ENCODE results near the gene CCDC12.

The CCDC12 gene

GRCh38 chr3:46888705-46889104, 87.8 kb downstream of the CCDC12 start:
- no peak for DNase-seq

DNA sequence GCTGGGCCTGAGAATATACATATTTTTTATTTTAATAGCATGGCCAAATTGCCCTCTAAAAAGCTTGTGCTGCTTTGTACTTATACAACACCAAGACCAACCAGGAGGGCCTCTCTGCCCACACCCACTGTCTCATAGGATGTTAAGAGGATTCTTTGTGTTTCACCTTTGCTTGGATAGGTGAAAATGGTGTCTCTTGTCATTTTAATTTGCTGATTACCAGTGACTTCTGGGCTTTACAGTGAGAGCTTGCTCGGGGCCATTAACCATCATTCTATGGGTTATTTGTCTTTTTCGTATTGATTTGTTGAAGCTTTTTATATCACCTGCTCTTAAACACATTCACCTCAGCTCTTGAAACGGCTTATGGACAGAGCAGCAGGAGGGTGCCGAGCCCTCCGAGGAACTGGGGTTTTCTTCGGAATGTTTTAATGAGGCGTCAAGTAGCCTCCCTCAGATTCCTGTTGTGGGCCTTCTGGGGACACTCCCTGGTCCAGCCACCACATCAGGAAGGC, 88.5 kb downstream of the CCDC12 start:
- DNase-seq = no peak

GRCh38 chr3:46885612-46886011, 90.9 kb downstream of the CCDC12 start:
- DNase-seq = no peak

DNA sequence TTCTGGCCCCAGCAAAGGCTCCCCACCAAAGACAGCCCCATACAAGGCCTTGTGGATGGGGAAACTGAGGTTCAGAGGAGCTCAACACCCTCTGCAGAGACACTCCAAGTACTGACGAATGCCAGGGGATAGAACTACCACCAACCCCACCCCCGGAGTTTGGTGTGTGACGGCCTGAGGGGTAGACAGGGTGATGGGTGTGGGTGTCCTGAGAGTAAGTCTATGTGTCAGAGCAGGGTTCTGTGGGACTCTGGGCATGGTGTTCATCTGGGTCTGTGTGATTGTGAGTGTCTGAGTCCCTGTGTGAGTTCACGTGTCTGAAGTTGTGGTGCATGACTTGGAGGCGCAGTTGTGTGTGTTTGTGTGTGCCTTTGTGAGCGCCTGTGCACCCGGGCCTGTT, 91.6 kb downstream of the CCDC12 start:
- DNase-seq = no peak

GRCh38 chr3:46884427-46884826, 92.1 kb downstream of the CCDC12 start:
- no peak for DNase-seq

DNA sequence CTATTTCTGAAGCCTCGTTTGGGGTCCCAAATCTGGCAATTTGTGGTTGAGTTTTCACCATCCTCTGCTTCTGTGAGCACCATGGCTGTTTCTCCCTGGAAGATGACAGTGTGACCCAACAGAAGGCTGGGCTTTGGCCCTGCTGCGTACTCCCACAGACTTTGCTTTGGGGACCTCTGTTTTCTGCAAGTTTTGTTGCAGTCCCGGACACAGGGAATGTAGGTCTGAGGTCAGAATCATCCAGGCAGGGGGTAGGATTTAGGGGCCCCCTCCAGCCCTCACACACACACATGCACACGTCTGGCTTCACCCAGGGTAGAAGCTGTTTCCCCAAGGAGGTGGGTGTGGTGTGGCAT, 92.7 kb downstream of the CCDC12 start:
- no peak for DNase-seq

DNA sequence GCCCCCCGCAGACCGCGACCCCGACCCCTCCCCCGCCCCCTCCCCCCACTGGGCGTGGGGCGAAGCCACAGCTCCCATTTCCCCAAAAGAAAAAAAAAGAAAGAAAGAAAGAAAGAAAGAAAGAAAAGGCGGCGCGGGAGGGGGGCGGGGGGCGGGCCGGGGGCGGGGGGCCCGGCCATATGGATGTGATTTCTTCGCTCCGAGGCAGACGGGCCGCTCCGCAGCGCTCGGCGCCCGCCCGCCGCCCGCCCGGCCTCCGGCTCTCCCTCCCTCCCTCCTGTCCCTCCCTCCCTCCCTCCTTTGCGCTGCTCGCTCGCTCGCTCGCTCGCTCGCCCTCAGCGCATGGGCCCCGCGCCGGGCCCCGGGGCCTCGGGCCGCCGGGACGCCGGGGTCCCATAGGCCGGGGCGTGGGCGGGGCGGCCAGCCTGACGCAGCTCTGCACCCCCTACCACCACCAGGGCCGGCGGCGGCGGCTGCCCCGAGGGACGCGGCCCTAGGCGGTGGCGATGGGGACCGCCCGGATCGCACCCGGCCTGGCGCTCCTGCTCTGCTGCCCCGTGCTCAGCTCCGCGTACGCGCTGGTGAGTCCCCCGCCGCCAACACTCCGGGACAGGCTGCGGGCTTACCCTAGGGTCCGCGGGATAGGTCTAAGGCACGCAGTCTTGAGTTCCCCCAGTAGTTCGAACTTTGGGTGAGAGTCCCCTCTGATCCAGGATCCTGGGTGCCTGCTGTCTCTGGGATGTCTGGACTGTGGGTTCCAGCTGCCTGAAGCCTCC, 93.3 kb downstream of the CCDC12 start:
- DNase-seq = no peak

GRCh38 chr3:46882377-46883053, 94.0 kb downstream of the CCDC12 start:
- no peak for DNase-seq

DNA sequence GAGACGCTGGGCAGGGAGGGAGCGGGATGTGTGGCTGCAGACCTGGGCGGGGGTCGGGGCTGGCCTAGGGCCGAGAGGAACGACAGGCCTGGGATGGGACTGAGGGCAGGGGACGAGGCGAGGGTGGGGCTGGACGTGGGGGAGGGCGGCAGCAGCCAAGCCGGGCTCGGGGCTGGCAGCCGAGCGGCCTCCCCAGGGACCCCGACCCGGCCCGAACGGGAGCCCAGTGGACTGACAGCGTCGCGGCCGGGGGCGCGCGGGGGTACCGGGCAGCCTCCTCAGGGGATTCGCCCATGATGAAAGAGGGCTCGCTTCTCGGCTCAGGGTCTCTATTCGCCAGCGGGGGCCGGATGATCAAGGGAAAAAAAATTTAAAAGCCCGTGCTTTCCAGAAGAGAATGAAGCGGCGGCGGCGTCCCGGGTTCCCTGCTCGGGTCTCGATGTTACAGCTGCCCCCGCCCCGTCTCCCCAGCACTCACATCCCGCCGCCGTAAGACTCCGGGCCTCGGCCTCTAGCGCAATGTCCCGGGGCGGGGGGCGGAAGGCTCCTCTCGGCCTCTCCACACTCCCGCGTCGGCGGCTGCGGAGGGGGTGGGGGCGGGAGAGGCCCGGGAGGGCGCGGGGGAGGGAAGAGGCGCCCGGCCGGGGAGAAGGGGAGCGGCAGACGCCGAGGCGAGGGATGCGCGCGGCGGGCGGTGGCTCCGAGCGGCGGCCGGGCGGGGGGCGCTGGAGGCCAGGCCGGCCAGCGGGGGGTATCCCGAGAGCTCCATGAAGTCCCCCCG, 94.8 kb downstream of the CCDC12 start:
- no peak for DNase-seq

GRCh38 chr3:46880884-46881595, 95.5 kb downstream of the CCDC12 start:
- DNase-seq = no peak

DNA sequence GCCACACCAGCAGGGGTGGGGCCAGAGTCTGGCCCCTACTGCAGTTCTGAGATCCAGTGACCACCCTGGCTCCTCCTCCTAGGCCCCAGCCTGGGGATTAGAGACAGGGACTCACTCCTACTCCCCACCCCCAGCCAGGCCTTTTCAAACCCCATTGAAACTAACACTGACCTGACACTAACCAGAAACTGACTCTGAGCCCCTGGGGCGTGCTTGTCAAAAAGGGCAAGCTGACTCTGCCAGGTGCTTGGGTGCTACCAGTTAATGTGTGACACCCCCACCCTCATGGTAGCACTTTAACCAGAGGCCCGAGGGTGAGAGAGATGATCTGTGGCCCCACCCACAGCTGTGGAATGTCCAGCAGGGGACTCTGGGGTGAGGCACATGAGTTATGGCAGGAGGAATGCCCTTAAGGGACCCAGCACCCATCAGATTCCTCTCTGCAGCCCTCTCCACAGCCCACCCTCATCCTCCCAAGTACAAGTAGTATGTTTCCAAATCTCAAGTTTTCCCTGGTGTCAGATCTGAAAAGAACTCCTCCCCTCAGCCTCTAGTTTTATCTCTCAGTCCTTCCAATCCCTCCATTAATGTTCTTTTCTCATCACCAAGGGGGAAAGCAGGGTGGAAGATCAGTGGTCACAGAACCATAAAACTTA, 97.6 kb downstream of the CCDC12 start:
- no peak for DNase-seq

GRCh38 chr3:46877406-46878125, 99.0 kb downstream of the CCDC12 start, which contains the start of gene PTH1R:
Gene PTH1R (plus strand): TSS chr3:46877721. CDS start chr3:46883560, 5,839 bp downstream.
- no peak for DNase-seq

- no peak for DNase-seq
Measured at GRCh38 chr3:46876313-46877300, 99.9 kb downstream of the CCDC12 start.

- no peak for DNase-seq
Measured at GRCh38 chr3:46875560-46875959, 101.0 kb downstream of the CCDC12 start.

- no peak for DNase-seq
Measured at GRCh38 chr3:46874430-46874829, 102.1 kb downstream of the CCDC12 start.

GRCh38 chr3:46873521-46873920, 103.0 kb downstream of the CCDC12 start:
- no peak for DNase-seq
